Inferior parietal cortex (tissue), 1 donor: ENCODE measurements around the gene TAF11L13.

Experiments
- DNase-seq: peaks from one replicate; pipeline ENCODE4 v3.0.0-alpha.2; 2016; ENCODE audit errors: extremely low spot score

TAF11L13 gene

GRCh38 chr5:17679597-17680203 lies 47.8 kb downstream of the TAF11L13 start:
- DNase-seq = no peak

GRCh38 chr5:17680737-17681136 lies 48.8 kb downstream of the TAF11L13 start:
- DNase-seq = no peak
